Measurements from ENCODE around the gene DYTN.

Gene DYTN

GRCh38 chr2:206647985-206648384 lies 70.2 kb downstream of the DYTN start:
- no peak for DNase-seq (ENCODE audit: low read depth)
- H3K4me3 ChIP-seq (ENCODE audit: control insufficient read depth, low read depth, low read length): no peak overlapping the region
- no peak for TF ChIP-seq CTCF (conservative IDR thresholded peaks at IDR 0.05; ENCODE audit: control insufficient read depth, insufficient read depth, low read depth, low read length)

- H3K4me3 ChIP-seq (ENCODE audit: control insufficient read depth, low read depth, low read length): no peak within 1 kb of the TSS
- no peak for TF ChIP-seq CTCF (conservative IDR thresholded peaks at IDR 0.05; ENCODE audit: control insufficient read depth, insufficient read depth, low read depth, low read length)
- peak; percentile 67 for DNase-seq (ENCODE audit: low read depth)
These were observed 75.8 kb downstream of the DYTN start, which contains the start of gene FAM237A for GRCh38 chr2:206642075-206643025. Gene FAM237A, plus strand, starts transcription at chr2:206642487. Its CDS starts 1,750 bp downstream, at chr2:206644237.

GRCh38 chr2:206641226-206641625 lies 77.0 kb downstream of the DYTN start:
- DNase-seq (ENCODE audit: low read depth): no peak
- TF ChIP-seq CTCF (conservative IDR thresholded peaks at IDR 0.05; ENCODE audit: control insufficient read depth, insufficient read depth, low read depth, low read length): no peak
- H3K4me3 ChIP-seq (ENCODE audit: control insufficient read depth, low read depth, low read length): no peak overlapping the region

- no peak for DNase-seq (ENCODE audit: low read depth)
- no peak overlapping the region for H3K4me3 ChIP-seq (ENCODE audit: control insufficient read depth, low read depth, low read length)
- no peak for TF ChIP-seq CTCF (conservative IDR thresholded peaks at IDR 0.05; ENCODE audit: control insufficient read depth, insufficient read depth, low read depth, low read length)
These were observed 78.6 kb downstream of the DYTN start for GRCh38 chr2:206639636-206640035.

- H3K4me3 ChIP-seq (ENCODE audit: control insufficient read depth, low read depth, low read length): no peak overlapping the region
- no peak for DNase-seq (ENCODE audit: low read depth)
- TF ChIP-seq CTCF (conservative IDR thresholded peaks at IDR 0.05; ENCODE audit: control insufficient read depth, insufficient read depth, low read depth, low read length): no peak
These were observed 83.2 kb downstream of the DYTN start for GRCh38 chr2:206635015-206635414.

GRCh38 chr2:206631340-206631739 lies 86.9 kb downstream of the DYTN start:
- no peak for TF ChIP-seq CTCF (conservative IDR thresholded peaks at IDR 0.05; ENCODE audit: control insufficient read depth, insufficient read depth, low read depth, low read length)
- no peak overlapping the region for H3K4me3 ChIP-seq (ENCODE audit: control insufficient read depth, low read depth, low read length)
- no peak for DNase-seq (ENCODE audit: low read depth)
